GM19328 (cell line): ENCODE results near the gene SARS1.

Experiments
- ATAC-seq: cut with Tn5 transposase; IDR thresholded peaks from one replicate; pipeline ENCODE4 v1.9.1; 2021; ENCODE audit warnings: mild to moderate bottlenecking, moderate library complexity; ENCODE audit not compliant: unreplicated experiment

Gene SARS1

DNA sequence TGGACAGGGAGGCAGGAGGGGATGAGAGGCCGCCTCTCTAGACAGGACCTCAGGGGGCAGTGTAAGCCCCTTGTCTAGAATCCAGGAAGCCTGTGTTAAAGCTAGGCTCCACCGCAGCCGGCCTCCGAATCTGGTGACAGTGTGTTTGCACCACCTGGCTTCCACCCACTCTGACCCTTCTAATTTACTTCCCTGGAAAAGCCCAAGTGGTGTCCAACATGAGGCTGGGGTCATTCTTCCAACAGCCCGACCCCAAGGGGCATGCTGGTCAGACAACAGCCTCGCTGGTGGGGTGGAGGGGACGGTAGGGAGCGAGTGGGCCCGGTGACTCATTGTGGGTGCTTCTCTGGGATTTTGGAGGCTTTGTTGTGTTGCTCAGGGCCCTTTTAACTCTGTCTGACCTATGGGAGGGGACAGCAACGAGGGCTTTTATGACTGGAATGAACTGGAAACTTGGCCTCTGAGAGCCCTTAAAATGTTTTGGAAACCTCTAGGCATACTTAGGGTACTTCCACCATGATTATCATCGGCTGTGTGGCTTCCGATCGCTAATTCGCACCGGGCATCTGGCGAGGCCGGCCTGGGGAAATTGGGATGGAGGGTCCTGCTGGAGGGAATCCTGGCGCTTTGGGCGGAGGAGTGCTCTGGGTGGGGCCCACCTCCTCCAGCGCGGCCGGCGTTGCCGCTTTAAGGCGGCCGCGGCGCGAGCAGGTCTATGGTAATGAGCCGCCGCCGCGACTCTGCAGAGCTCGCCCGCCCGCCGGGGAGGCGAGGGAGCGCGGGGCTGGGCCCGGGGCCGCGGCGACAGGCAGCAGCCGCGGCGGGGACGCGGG is 35.3 kb downstream of the SARS1 start, which contains the start of gene CELSR2:
CELSR2 (plus strand) TSS at position 743 of the 833 bp plus-strand sequence. CDS start 541 bp downstream, outside the sequence.
- peak; percentile 84 for ATAC-seq

DNA sequence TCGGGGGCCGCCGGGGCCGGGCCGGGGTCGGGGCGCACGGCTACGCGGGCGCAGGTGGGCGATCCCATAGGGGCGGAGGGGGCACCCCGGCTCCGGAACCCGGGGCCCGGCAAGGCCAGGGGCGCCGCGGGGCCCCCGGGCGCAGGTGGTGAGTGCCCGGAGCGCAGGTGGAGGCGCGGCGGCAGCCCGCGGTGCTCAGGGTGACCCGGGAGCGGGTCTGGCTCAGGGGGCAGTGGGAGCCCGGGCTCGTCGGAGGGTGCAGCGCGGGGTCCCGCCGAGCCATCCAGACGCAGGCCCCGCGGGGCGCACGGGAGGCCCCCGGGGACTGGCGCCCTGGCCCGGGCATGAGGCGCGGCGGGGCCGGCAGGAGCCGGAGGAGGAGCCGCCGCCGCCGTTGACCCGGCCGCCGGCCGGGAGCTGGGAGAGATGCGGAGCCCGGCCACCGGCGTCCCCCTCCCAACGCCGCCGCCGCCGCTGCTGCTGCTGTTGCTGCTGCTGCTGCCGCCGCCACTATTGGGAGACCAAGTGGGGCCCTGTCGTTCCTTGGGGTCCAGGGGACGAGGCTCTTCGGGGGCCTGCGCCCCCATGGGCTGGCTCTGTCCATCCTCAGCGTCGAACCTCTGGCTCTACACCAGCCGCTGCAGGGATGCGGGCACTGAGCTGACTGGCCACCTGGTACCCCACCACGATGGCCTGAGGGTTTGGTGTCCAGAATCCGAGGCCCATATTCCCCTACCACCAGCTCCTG is 36.1 kb downstream of the SARS1 start:
- ATAC-seq: peak; percentile 28

GRCh38 chr1:109250454-109251276 is 36.9 kb downstream of the SARS1 start:
- ATAC-seq: no peak

DNA sequence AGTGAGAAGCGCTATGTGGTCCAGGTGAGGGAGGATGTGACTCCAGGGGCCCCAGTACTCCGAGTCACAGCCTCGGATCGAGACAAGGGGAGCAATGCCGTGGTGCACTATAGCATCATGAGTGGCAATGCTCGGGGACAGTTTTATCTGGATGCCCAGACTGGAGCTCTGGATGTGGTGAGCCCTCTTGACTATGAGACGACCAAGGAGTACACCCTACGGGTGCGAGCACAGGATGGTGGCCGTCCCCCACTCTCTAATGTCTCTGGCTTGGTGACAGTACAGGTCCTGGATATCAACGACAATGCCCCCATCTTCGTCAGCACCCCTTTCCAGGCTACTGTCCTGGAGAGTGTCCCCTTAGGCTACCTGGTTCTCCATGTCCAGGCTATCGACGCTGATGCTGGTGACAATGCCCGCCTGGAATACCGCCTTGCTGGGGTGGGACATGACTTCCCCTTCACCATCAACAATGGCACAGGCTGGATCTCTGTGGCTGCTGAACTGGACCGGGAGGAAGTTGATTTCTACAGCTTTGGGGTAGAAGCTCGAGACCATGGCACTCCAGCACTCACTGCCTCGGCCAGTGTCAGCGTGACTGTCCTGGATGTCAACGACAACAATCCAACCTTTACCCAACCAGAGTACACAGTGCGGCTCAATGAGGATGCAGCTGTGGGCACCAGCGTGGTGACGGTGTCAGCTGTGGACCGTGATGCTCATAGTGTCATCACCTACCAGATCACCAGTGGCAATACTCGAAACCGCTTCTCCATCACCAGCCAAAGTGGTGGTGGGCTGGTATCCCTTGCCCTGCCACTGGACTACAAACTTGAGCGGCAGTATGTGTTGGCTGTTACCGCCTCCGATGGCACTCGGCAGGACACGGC is 37.8 kb downstream of the SARS1 start:
- no peak for ATAC-seq

GRCh38 chr1:109252167-109252892 is 38.6 kb downstream of the SARS1 start:
- ATAC-seq: no peak

DNA sequence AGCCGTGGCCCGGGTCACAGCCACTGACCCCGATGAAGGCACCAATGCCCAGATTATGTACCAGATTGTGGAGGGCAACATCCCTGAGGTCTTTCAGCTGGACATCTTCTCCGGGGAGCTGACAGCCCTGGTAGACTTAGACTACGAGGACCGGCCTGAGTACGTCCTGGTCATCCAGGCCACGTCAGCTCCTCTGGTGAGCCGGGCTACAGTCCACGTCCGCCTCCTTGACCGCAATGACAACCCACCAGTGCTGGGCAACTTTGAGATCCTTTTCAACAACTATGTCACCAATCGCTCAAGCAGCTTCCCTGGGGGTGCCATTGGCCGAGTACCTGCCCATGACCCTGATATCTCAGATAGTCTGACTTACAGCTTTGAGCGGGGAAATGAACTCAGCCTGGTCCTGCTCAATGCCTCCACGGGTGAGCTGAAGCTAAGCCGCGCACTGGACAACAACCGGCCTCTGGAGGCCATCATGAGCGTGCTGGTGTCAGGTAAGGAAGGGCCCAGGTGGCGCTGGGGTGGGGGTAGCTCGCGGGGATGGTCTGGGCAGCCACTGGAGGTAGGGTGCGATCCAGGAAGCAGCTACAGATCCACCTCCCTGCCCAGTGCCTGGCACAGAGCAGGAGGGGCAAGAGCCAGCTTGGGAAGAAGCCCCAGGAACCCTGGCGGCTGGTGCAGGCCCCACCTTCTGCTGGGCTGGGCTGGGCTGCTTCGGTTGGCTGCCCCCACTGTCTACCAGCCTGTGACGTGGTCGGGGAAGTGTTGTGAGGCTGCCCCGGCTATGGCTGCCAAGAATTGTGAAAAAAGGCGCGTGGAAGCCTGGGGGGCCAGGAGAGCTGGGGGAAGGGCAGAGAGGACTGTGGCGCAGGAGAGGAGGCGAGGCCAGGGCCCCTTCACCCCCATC is 39.4 kb downstream of the SARS1 start:
- no peak for ATAC-seq

DNA sequence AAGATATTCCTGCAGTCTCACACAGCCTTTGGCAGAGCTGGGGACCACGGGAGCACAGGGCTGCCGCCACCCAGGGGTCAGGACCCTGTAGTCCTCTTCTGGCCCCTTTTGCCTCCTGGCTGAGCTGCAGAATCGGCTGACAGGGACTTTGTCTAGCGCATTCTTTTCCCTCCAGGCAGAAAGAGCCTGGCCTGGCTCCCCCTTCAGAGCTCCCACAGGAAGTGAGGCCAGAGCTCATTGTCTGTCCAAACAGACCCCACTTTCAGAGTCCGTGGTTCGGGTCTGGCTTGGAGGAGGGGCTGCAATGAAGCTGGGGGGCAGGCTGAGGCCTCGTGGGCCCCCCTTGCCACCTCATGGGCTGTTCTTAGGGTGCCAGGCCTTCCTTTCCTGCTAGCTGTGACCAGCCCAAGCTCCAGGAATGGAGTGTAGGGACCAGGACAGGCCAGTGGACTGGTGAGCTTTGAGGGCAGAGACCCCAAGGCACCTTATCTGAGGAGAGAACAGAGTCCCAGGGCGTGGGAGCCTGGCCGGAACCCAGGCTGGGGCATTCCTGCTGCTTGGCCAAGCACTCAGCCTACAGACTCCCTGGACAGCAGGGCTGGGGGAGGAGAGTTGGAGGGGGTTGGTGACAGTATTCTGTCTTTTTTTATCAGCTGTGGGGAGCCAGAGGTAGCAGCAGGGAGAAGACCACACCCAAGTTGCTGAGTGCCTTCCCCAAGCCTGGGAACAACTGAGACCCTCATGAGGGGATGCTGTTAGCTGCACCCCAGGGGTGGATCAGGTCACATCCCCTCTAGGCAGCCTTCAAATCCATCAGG is 40.3 kb downstream of the SARS1 start:
- no peak for ATAC-seq

- no peak for ATAC-seq
These were observed 40.9 kb downstream of the SARS1 start for GRCh38 chr1:109254621-109255096.

DNA sequence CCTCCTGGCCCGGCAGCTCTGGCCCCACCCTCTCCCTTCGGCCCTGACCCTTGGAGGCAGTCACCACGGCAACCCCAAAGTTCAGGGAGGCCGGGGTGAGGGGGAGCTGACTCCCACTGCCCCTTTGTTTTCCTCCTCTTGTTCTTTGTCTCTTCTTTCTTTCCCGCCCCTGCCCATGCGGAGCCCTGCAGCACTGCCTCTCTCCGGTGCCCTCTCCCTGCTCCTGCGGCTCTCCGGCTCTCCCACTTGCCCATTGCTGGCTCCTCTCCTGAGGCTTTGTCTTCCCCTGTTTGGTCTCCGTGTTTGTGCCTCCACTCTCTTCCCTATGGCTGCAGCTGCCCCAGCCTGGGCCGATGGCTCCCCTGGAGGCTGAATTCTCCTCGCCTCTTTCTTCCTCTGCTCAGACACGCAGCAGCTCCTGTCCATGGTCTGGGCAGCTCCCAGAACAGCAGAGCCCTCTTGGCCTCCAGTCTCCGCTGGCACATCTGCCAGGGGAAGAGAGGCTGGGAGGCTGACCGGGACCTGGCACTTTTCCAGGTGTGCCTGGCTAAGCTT is 41.5 kb downstream of the SARS1 start:
- no peak for ATAC-seq

GRCh38 chr1:109255678-109256077 is 42.0 kb downstream of the SARS1 start:
- no peak for ATAC-seq

DNA sequence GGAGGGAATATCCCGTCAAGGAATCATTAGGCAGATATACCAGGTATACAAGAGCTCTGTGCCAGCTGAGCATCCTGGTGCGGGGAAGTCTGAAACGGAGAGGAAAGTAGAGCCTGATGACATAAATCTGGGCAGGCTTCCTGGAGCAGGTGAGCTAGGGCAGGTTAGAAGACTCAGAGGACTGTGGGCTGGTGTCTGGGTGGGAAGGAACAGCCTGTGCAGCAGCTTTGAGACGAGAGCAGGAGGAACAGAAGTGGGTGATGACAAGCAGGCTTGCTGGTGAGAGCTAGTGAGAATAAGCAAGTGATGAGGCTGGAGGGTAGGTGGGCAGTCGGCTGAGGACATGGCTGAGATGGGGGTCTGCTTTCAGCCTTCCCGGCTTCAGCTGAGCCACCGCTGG is 42.4 kb downstream of the SARS1 start:
- no peak for ATAC-seq

- no peak for ATAC-seq
These were observed 43.4 kb downstream of the SARS1 start for GRCh38 chr1:109256971-109257681.

DNA sequence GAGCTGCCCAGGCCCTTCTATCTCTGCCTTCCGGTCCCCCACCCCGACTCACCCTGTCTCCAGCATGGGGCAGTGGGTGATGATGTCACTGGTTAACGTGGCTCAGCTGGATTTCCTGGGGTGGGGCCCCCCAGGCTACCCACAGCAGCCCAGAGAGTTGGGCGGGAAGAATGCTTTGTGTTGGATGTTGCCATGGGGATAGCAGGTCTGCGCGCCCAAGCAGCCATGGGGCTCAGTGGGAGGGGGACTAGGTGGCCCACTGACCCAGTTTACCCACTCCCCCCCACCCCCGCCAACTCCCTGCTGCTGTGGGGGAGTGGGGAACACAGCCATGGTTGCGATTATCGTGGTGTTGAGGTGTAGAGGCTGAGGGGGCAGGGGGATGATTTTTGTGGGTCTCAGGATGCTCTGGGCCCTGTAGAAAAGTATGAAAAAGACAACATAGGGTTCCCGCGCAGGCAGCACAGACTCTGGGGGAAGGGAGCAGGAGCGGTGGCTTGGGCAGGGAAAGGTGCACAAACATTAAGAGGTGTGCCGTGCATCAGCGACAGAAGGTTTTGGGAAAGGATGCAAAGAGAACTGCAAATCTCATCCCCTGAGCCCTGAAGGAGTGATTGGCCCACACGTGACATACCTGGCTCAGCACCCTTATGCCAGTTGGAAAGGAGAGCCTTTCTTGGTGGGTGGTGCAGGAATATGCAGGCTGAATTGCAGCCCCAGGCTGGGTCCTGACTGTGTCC is 44.1 kb downstream of the SARS1 start:
- no peak for ATAC-seq

GRCh38 chr1:109258481-109259466 is 45.1 kb downstream of the SARS1 start:
- no peak for ATAC-seq
